NCI-H2029 (cell line): ENCODE results near the gene ERLIN1.

Experiments used
- DNase-seq: peaks from one replicate; lab custom pipeline; 2025; lab: John Stamatoyannopoulos, UW

Gene ERLIN1

GRCh38 chr10:100185364-100186252 lies at the start of gene ERLIN1:
Gene ERLIN1 (minus strand): TSS chr10:100186029. CDS start chr10:100185626, 403 bp downstream.
- DNase-seq, result peak; percentile 66

GRCh38 chr10:100232101-100232500 lies 46.3 kb upstream of the ERLIN1 start:
- DNase-seq, result no peak

GRCh38 chr10:100229819-100230422 lies 44.1 kb upstream of the ERLIN1 start:
- DNase-seq, result no peak

GRCh38 chr10:100223879-100224278 lies 38.0 kb upstream of the ERLIN1 start:
- DNase-seq, result no peak

GRCh38 chr10:100222529-100222928 lies 36.7 kb upstream of the ERLIN1 start:
- no peak for DNase-seq

- no peak for DNase-seq
These were observed 30.2 kb upstream of the ERLIN1 start for GRCh38 chr10:100216006-100216405.

GRCh38 chr10:100209303-100209702 lies 23.5 kb upstream of the ERLIN1 start:
- no peak for DNase-seq

GRCh38 chr10:100208276-100208675 lies 22.4 kb upstream of the ERLIN1 start:
- DNase-seq, result no peak

GRCh38 chr10:100204370-100204769 lies 18.5 kb upstream of the ERLIN1 start:
- DNase-seq, result no peak

- DNase-seq, result no peak
These were observed 15.7 kb upstream of the ERLIN1 start for GRCh38 chr10:100201549-100201948.

- DNase-seq, result no peak
These were observed 8.9 kb upstream of the ERLIN1 start for GRCh38 chr10:100194711-100195110.

GRCh38 chr10:100192350-100192749 lies 6.5 kb upstream of the ERLIN1 start:
- DNase-seq, result no peak

- DNase-seq, result no peak
These were observed 704 bp upstream of the ERLIN1 start for GRCh38 chr10:100186253-100187212.

GRCh38 chr10:100184840-100185239 lies 989 bp downstream of the ERLIN1 start:
- no peak for DNase-seq

GRCh38 chr10:100184426-100184825 lies 1.4 kb downstream of the ERLIN1 start:
- no peak for DNase-seq

- no peak for DNase-seq
These were observed 2.3 kb downstream of the ERLIN1 start for GRCh38 chr10:100183481-100183880.

GRCh38 chr10:100182908-100183307 lies 2.9 kb downstream of the ERLIN1 start:
- DNase-seq, result no peak

GRCh38 chr10:100182281-100182680 lies 3.5 kb downstream of the ERLIN1 start:
- DNase-seq, result no peak

GRCh38 chr10:100175875-100176274 lies 10.0 kb downstream of the ERLIN1 start:
- no peak for DNase-seq

GRCh38 chr10:100174699-100175677 lies 10.8 kb downstream of the ERLIN1 start:
- DNase-seq, result no peak

- DNase-seq, result no peak
These were observed 12.8 kb downstream of the ERLIN1 start for GRCh38 chr10:100173035-100173434.
